VCaP (cell line): ENCODE data around the gene DHCR7.

Experiments
- H3K27ac ChIP-seq: fragments of 450-650 bp; 2 replicates; pipeline ENCODE4 v1.5.1; 2017
- TF ChIP-seq, protein P1 (sequence below): fragments of 450-650 bp; conservative IDR thresholded peaks from 2 replicates; pipeline ENCODE4 v1.5.1; 2017; ENCODE audit warnings: mild to moderate bottlenecking, moderate library complexity

The DHCR7 gene

DNA sequence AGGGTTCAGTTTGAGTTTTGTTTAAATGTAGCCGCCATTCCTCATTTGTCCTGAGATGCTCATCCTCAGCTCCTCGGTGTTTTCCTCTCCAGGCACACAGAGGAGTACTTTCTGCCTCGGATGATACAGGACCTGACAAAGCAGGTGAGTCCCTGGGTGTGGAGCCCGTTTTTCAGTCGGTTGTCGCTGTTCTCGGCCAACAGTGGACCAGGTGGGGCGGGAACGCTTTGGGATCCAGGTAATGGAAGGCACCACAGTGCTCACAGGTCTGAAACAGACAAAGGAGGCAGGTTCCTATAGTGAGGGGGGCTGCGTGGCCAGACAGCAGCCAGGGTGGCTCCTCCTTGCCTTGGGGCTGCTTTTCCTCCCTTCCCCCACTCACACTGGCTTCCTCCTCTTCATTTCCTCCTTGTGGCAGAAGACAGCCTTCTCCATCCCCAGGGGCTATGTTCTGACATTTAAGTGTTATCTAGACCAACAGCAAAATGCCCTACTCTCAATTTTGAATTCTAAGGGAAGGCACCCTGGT is 24.2 kb upstream of the DHCR7 start:
- H3K27ac ChIP-seq: peak overlapping the region; percentile 81; the same call in 1 of the 2 replicates
- TF ChIP-seq, protein P1, sequence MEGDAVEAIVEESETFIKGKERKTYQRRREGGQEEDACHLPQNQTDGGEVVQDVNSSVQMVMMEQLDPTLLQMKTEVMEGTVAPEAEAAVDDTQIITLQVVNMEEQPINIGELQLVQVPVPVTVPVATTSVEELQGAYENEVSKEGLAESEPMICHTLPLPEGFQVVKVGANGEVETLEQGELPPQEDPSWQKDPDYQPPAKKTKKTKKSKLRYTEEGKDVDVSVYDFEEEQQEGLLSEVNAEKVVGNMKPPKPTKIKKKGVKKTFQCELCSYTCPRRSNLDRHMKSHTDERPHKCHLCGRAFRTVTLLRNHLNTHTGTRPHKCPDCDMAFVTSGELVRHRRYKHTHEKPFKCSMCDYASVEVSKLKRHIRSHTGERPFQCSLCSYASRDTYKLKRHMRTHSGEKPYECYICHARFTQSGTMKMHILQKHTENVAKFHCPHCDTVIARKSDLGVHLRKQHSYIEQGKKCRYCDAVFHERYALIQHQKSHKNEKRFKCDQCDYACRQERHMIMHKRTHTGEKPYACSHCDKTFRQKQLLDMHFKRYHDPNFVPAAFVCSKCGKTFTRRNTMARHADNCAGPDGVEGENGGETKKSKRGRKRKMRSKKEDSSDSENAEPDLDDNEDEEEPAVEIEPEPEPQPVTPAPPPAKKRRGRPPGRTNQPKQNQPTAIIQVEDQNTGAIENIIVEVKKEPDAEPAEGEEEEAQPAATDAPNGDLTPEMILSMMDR: no peak

DNA sequence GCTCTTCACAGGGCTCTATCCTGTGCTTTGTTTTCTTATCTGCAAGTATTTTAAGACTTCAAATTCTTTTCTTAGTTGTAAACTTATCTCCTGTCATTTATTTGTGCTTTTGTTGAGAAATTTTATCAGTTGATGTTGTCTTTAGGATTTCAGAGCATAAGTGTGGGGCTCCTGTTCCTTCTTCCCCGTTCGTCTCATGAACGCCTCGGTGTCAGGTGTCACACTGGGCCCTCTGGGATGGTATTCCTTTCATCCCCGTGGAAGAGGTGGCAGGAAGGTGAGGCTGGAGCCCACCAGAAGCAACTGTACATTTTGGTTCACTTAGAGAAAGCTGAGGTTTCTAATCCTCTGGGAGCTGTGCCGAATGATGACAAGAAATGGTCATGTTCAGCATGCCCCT is 22.8 kb upstream of the DHCR7 start:
- peak overlapping the region; percentile 81 for H3K27ac ChIP-seq
- TF ChIP-seq, protein P1: no peak

DNA sequence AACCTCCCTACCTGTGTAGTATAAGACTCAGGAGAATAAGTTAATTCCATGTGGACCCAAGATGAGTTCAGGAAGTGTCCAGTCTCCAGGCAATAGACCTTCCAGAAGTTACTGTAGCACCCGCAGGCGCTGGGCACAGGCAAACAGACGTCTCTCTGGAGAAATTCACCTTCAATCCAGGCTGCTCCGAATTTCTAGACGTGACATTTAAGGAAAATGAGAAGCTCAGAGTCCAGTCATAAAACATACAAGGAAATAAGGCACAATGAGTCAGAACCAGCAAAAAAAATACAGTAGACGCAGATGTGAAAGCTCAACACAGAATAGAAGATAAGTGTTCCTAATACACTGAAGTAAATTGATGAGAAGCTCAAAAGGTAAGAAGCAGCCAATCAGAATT is 19.0 kb upstream of the DHCR7 start:
- TF ChIP-seq, protein P1: no peak
- no peak overlapping the region; the same call in 1 of the 2 replicates for H3K27ac ChIP-seq

DNA sequence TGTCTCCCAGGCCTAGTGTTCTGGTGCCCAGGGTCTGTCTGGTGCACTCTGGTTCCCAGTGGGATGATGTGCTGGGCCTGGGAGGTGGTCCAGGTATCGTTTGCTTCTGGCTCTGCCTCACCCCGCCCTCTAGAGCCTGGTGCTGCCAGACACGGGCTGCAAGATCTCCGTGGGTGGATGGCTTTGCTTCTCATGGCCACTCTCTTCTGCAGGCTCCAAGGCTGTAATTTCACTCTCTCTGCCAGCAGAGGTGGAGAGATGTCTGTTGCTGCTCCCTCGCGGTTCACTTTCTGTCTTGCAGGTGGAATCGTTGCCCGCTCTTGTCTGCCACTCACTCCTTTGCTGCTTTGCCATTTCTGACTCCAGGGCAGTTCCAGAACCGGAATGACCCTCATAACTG is 18.2 kb upstream of the DHCR7 start:
- TF ChIP-seq, protein P1: no peak
- H3K27ac ChIP-seq: no peak overlapping the region; the same call in 1 of the 2 replicates

DNA sequence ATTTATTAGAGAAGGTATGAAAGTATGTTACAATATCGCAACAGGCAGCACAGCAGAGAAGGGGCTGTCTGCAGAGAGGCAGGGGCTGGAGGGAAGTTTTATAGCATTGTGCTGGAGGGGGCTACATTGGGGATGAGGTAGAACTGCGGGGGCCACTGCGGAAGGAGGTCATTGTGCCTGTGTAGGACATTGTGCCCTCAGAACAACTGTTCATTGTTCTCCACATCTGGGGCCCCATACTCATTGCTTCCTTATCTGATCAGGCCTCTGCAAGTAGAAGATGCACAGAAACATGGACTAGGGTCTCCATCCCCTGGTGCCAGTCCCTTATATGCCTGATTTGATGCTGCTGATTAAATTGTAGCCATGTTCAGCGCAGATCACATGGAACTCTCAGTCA is 16.9 kb upstream of the DHCR7 start:
- TF ChIP-seq, protein P1: no peak
- no peak overlapping the region for H3K27ac ChIP-seq

DNA sequence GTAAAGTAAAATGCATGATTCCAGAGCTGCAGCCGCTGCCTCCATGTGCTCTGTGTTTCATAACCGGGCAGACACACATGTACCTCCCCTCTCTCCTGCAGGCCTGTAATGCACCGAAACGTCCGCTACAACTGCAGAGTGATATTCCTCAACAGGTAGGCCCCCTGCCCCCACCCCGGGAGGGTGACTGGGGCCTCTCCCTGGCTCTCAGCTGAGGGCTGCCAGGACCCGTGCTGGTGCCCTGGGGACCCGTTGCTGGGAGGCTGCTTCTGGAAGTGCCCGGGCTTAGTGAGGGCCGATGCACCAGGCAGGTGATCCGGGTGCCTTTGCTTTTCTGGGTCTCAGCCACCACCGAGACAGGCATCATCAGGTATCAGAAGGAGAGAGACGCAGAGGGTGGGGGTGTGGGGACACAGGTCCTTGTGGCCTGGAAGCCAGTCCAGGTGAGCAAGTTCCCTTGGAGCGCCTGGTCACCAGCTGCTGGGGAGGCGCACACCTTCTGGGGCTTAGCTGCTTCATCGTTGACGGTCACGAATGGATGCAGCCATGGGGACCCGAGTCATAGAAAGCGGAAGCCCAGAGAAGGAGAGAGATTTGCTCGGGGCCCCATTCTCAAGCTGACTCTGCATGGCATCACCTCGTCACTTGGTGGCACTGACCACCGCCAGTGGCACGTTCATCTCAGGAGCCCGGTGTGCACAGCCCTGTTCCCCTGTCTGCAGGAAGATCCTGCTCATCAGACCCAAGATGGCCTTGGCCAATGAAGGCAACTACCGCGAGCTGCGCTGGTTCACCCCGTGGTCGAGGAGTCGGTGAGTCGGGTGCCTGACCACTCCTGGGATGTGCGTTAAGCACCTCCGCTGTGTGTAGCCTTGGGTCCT is 15.4 kb upstream of the DHCR7 start:
- H3K27ac ChIP-seq: no peak overlapping the region
- TF ChIP-seq, protein P1: no peak

DNA sequence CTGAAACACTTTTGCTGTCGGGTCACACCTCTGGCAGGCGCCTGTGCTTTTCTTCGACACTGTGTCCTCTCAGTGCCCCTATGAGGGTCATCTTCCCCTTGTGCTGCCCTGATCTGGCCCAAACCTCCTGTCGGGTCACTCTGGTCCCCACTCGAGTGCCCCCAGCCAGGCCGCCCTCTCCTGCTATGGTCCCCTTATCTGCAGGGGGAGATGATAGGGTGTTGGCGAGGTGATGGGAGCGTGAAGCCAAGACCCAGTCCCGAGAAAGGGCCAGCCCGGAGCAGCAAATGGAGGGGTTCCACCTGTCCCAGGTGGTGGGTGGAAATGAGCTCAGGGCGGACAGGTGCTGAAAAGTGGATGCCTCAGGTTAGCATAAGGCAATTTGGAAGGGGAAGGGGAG is 14.5 kb upstream of the DHCR7 start:
- TF ChIP-seq, protein P1: no peak
- H3K27ac ChIP-seq: no peak overlapping the region
